ENCODE results near the gene RPL7L1.

DNA sequence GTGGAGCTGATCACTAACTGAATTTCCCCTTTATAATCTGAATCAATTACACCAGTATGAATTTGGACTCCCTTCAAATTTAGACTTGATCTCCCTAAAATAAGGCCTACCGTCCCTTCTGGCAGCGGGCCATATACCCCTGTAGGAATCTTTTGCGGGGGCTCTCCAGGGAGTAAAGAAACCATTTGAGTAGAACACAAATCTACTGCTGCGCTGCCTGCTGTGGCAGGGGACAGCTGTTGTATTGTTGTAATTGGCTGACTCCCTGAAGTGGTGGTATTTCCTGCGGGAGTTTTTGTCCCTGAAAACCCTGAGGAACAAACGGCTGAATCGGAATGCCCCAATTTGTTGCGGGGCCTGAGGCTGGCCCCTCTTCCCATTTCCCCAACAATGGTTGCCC lies 20.5 kb downstream of the RPL7L1 start:
- no peak for TF ChIP-seq GATA2 (IDR thresholded peaks at IDR 0.05; ENCODE audit: low read depth, low read length)
- no peak for TF ChIP-seq GATA3 (IDR thresholded peaks at IDR 0.05; ENCODE audit: low read depth, low read length)

Measured in SH-SY5Y (cell line).